Glutamatergic neuron (in vitro differentiated cells): ENCODE results near the gene TRAFD1. TPM values are rescaled to one million over a fixed set of nuclear protein-coding genes. Genes with fewer than 3 reads are reported as not detected.
"Not testable (repeated sequence)": the region's sequence is repeated elsewhere in the genome, so short reads cannot be mapped to it uniquely, and the experiment has no call there.

ENCODE experiments used
- DNase-seq: peaks from one replicate; pipeline ENCODE4 v3.0.0; 2022
- H3K27ac Mint-ChIP-seq: one replicate; pipeline ENCODE4 v1.8.0; 2020; ENCODE audit warnings: mild to moderate bottlenecking, mixed read lengths, inconsistent platforms; ENCODE audit not compliant: unreplicated experiment
- H3K27me3 Mint-ChIP-seq: one replicate; pipeline ENCODE4 v1.8.0; 2020; ENCODE audit warnings: mild to moderate bottlenecking, moderate library complexity, mixed read lengths, inconsistent platforms; ENCODE audit not compliant: unreplicated experiment
- H3K36me3 Mint-ChIP-seq: one replicate; pipeline ENCODE4 v1.8.0; 2020; ENCODE audit warnings: mild to moderate bottlenecking, mixed read lengths, inconsistent platforms; ENCODE audit not compliant: unreplicated experiment
- H3K4me1 Mint-ChIP-seq: one replicate; pipeline ENCODE4 v1.8.0; 2020; ENCODE audit warnings: mild to moderate bottlenecking, low read depth, mixed read lengths, inconsistent platforms; ENCODE audit not compliant: unreplicated experiment
- H3K4me3 Mint-ChIP-seq: one replicate; pipeline ENCODE4 v1.8.0; 2020; ENCODE audit warnings: mild to moderate bottlenecking, mixed read lengths, inconsistent platforms; ENCODE audit not compliant: unreplicated experiment
- H3K9me3 Mint-ChIP-seq: one replicate; pipeline ENCODE4 v1.8.0; 2020; ENCODE audit warnings: mild to moderate bottlenecking, moderate library complexity, mixed read lengths, inconsistent platforms; ENCODE audit not compliant: unreplicated experiment
- total RNA-seq: library from RNA; stranded (reverse); fragmentation: NEBNext Ultra II Directional; extraction: Animal tissue kit (Norgen Biotek cat#: 25700); gene quantifications from one replicate; pipeline ENCODE4 v1.2.1, GENCODE V29; 2021; ENCODE audit not compliant: unreplicated experiment
- TF ChIP-seq, protein P1 (sequence below): fragments of 200-600 bp; sonication (generic); IDR thresholded peaks from one replicate; pipeline ENCODE4 v1.5.0; 2021; ENCODE audit not compliant: partially characterized antibody, unreplicated experiment

The TRAFD1 gene
- total RNA-seq, 1 donor from 2014 or later = 36.8 TPM

DNA sequence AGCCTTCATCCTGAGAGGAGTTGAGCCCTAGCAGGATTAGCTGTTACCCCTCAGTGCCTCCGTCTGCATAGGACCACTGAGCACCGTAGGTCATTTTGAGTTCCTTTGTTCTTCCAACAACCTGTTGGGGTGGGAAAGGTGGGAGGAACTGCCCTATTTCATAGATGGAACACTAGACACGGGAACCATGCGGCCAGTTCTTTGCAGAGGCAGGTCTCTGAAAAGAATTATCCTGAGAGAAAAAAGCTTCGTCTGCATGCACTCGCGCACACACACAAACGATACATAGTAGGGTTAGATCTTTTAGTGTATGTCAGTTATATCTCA, 28.5 kb downstream of the TRAFD1 start:
- Mint-ChIP-seq H3K27me3 (peaks cover 11% of the 10 kb centered on the region), H3K9me3 (peaks cover 20% of the 10 kb centered on the region), H3K4me1 (no peaks in the 10 kb centered on the region), H3K4me3 (no peak overlapping the region), H3K27ac (no peak overlapping the region), H3K36me3 (peaks cover 51% of the 10 kb centered on the region)
- TF ChIP-seq, protein P1, sequence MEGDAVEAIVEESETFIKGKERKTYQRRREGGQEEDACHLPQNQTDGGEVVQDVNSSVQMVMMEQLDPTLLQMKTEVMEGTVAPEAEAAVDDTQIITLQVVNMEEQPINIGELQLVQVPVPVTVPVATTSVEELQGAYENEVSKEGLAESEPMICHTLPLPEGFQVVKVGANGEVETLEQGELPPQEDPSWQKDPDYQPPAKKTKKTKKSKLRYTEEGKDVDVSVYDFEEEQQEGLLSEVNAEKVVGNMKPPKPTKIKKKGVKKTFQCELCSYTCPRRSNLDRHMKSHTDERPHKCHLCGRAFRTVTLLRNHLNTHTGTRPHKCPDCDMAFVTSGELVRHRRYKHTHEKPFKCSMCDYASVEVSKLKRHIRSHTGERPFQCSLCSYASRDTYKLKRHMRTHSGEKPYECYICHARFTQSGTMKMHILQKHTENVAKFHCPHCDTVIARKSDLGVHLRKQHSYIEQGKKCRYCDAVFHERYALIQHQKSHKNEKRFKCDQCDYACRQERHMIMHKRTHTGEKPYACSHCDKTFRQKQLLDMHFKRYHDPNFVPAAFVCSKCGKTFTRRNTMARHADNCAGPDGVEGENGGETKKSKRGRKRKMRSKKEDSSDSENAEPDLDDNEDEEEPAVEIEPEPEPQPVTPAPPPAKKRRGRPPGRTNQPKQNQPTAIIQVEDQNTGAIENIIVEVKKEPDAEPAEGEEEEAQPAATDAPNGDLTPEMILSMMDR = no peak
- DNase-seq = no peak

DNA sequence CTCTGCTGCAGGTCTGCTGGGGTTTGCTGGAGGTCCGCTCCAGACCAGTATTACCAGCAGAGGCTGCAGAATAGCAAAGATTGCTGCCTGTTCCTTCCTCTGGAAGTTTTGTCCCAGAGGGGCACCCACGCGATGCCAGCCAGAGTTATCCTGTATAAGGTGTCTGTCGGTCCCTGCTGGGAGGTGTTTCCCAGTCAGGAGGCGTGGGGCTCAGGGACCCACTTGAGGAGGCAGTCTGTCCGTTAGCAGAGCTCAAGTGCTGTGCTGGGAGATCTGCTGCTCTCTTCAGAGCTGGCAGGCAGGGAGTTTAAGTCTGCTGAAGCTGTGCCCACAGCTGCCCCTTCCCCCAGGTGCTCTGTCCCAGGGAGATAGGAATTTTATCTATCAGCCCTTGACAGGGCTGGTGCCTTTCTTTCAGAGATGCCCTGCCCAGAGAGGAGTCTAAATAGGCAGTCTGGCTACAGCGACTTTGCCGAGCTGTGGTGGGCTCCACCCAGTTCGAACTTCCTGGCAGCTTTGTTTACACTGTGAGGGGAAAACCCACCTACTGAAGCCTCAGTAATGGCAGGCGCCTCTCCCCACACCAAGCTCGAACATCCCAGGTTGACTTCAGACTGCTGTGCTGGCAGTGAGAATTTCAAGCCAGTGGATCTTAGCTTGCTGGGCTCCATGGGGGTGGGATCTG, 33.2 kb downstream of the TRAFD1 start:
- H3K4me3 Mint-ChIP-seq, DNase-seq, H3K4me1 Mint-ChIP-seq, H3K27ac Mint-ChIP-seq: not testable (repeated sequence)
- peaks cover 24% of the 10 kb centered on the region for H3K9me3 Mint-ChIP-seq
- H3K27me3 Mint-ChIP-seq = peaks cover 14% of the 10 kb centered on the region
- peaks cover 71% of the 10 kb centered on the region for H3K36me3 Mint-ChIP-seq

DNA sequence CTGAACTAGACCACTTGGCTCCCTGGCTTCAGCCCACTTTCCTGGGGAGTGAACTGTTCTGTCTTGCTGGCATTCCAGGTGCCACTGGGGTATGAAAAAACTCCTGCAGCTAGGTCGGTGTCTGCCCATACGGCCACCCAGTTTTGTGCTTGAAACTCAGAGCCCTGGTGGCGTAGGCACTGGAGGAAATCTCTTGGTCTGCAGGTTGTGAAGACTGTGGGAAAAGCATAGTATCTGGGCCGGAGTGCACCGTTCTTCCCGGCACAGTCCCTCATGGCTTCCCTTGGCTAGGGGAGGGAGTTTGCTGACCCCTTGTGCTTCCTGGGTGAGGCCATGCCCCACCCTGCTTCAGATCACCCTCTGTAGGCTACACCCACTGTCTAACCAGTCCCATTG, 33.8 kb downstream of the TRAFD1 start:
- H3K27ac Mint-ChIP-seq = no peak overlapping the region
- TF ChIP-seq, protein P1 = no peak
- peaks cover 14% of the 10 kb centered on the region for H3K27me3 Mint-ChIP-seq
- no peaks in the 10 kb centered on the region for H3K4me1 Mint-ChIP-seq
- no peak for DNase-seq
- no peak overlapping the region for H3K4me3 Mint-ChIP-seq
- H3K36me3 Mint-ChIP-seq = peaks cover 66% of the 10 kb centered on the region
- peaks cover 24% of the 10 kb centered on the region for H3K9me3 Mint-ChIP-seq

DNA sequence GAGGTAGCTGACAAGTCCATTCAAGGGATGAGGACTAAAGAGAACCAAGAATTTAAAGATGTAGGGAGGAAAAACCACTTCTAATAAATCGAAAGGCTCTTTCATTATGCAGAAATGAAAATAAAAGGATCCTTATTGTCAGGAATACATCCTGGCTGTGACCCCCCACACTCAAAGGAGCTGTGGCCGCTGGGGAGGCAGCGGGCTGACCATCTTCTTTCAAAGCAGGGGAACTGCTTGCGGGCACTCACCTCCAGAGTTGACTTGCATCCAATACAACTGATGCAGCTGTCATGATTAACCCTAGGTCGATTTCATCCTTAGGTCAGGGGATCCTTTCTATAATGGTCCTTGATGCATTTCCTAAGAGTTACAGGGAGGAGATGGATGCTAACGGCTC, 35.3 kb downstream of the TRAFD1 start:
- no peak overlapping the region for H3K27ac Mint-ChIP-seq
- H3K4me3 Mint-ChIP-seq = no peak overlapping the region
- TF ChIP-seq, protein P1 = no peak

DNA sequence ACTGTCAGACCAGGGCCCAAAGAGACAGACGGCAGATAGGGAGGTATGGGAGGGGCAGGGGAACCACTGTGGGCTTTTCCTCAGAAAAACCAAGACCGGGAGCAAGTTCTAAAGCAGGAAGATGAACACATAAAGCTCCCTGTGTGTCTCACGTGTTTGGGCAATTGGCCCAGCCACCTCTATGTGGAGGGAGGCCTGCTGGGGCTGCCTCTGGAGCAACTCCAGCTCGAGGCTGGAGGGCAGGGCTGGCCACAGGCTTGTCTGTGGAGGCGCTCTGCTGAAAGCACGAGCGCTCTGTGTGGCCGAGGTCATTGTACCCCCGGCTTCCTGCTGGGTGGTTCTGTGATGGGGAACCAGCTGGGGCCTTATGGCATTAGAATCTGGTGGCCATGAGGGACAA, 36.4 kb downstream of the TRAFD1 start:
- H3K9me3 Mint-ChIP-seq = peaks cover 12% of the 10 kb centered on the region
- H3K27me3 Mint-ChIP-seq = peaks cover 11% of the 10 kb centered on the region
- no peak for DNase-seq
- H3K4me1 Mint-ChIP-seq = no peaks in the 10 kb centered on the region
- no peak overlapping the region for H3K27ac Mint-ChIP-seq
- H3K36me3 Mint-ChIP-seq = peaks cover 50% of the 10 kb centered on the region
- TF ChIP-seq, protein P1 = no peak
- no peak overlapping the region for H3K4me3 Mint-ChIP-seq

More for the DNA sequence above, 35.3 kb downstream of the TRAFD1 start:
- H3K9me3 Mint-ChIP-seq = peaks cover 17% of the 10 kb centered on the region
- no peak for DNase-seq
- H3K36me3 Mint-ChIP-seq = peaks cover 60% of the 10 kb centered on the region
- H3K27me3 Mint-ChIP-seq = peaks cover 11% of the 10 kb centered on the region
- H3K4me1 Mint-ChIP-seq = no peaks in the 10 kb centered on the region
